ENCODE results near the gene WDR77.

The WDR77 gene

DNA sequence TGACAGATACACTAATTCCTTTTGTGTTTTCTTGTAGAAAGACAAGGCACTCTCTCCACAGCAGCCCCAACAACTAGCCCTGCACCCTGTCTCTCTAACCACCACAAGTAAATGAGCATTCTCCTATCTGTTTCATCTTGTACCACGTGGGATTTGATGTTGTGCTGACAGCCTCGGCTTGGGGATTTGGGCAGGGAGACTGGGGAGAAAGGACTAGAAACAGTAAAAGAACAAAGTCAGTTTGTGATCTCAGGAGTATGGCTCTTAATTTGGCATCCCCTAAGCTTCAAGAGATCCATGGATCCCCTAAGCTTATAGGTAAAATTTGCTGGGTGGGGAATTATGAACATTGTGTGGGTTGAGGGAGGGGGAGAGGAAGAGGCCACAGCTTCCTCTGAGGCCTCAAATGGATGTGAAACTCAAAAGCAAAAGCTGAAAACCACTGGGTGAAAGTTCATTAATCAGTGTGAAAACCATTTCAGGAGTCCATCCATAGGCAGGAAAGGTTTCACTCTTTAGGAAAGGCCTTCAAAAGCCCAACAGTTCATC, 27.8 kb upstream of the WDR77 start:
- TF ChIP-seq, protein P1, sequence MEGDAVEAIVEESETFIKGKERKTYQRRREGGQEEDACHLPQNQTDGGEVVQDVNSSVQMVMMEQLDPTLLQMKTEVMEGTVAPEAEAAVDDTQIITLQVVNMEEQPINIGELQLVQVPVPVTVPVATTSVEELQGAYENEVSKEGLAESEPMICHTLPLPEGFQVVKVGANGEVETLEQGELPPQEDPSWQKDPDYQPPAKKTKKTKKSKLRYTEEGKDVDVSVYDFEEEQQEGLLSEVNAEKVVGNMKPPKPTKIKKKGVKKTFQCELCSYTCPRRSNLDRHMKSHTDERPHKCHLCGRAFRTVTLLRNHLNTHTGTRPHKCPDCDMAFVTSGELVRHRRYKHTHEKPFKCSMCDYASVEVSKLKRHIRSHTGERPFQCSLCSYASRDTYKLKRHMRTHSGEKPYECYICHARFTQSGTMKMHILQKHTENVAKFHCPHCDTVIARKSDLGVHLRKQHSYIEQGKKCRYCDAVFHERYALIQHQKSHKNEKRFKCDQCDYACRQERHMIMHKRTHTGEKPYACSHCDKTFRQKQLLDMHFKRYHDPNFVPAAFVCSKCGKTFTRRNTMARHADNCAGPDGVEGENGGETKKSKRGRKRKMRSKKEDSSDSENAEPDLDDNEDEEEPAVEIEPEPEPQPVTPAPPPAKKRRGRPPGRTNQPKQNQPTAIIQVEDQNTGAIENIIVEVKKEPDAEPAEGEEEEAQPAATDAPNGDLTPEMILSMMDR (IDR thresholded peaks at IDR 0.05; ENCODE audit: borderline replicate concordance, insufficient read depth, low read depth, low read length) = no peak
- H3K4me3 ChIP-seq (ENCODE audit: low read depth, low read length) = no peak overlapping the region

DNA sequence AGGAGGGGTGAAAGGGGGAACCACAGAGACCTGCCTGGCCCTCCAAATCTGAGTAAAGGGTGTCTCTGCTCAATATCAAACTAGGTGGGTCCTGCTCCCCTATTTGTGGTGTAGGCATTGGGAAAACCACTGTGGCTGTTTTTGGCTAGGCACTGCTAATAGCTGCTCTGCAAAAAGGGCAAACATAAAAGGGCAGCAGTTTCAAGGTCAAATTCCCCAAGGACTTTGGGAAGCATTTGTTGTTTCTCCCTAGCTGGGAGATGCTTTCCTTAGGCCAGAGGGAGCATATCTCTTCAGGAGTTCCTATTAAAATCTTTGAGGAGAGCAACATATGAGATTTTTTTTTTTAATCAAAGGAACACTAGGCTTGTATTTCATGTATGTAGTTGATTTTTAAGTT, 27.2 kb upstream of the WDR77 start:
- TF ChIP-seq, protein P1 (IDR thresholded peaks at IDR 0.05; ENCODE audit: borderline replicate concordance, insufficient read depth, low read depth, low read length) = no peak
- H3K4me3 ChIP-seq (ENCODE audit: low read depth, low read length) = no peak overlapping the region

DNA sequence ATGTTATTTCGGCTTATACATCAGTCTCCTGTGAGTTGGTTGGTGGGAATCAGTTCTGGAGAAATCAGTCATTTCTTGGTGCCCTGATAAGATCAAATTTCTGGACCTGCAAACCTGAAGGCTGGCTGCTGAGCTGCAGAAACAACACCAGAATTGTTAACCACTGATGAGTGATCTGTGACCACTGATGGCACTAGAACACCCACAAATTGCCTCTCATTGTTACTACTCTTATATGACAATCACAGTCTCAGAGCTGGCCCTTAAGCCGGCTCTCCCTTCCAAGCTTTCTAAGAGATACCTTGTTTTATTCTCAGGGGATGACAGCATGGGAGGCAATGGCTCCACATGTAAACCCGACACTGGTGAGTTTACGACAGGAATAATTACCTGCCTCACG, 26.6 kb upstream of the WDR77 start:
- H3K4me3 ChIP-seq (ENCODE audit: low read depth, low read length) = no peak overlapping the region
- TF ChIP-seq, protein P1 (IDR thresholded peaks at IDR 0.05; ENCODE audit: borderline replicate concordance, insufficient read depth, low read depth, low read length) = no peak

DNA sequence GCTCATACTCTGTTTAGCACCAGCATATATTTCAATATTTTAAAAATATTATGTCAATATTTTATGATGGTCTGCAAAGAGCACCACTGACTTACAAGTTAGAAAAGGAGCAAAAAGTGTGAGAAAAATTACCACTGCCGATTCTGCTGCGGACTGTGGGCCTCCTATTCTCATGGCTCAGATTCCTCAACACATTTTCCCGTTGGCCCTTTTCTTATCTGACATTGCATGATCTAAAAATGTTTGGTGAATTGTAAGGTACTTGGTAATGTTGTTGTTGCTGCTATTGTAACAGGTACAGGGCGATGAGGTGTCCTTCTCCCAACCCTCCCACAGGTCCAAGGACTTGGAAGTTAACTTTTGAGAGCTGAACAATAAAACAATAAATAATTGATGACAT, 25.5 kb upstream of the WDR77 start:
- H3K4me3 ChIP-seq (ENCODE audit: low read depth, low read length) = peak overlapping the region; percentile 33
- TF ChIP-seq, protein P1 (IDR thresholded peaks at IDR 0.05; ENCODE audit: borderline replicate concordance, insufficient read depth, low read depth, low read length) = no peak

DNA sequence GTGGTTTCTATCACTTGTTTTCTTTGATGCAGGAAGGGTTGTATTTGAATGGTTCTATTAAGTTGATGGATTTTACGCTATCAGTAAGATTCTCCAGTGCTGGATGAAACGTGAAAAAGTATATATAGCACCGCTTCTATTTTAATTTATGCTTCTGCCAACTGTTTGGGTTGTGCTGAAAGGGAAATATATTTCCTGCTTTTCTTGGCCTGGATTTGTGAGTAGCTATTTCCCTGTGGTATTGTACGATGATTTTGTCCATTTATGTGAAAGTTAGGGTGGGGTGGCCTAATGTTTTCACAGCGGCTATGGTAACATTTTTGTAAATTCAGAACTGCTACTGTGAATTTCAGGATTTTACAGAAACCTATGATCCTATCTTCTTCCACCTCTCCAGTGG, 25.1 kb upstream of the WDR77 start:
- TF ChIP-seq, protein P1 (IDR thresholded peaks at IDR 0.05; ENCODE audit: borderline replicate concordance, insufficient read depth, low read depth, low read length) = no peak
- peak overlapping the region; percentile 33 for H3K4me3 ChIP-seq (ENCODE audit: low read depth, low read length)

DNA sequence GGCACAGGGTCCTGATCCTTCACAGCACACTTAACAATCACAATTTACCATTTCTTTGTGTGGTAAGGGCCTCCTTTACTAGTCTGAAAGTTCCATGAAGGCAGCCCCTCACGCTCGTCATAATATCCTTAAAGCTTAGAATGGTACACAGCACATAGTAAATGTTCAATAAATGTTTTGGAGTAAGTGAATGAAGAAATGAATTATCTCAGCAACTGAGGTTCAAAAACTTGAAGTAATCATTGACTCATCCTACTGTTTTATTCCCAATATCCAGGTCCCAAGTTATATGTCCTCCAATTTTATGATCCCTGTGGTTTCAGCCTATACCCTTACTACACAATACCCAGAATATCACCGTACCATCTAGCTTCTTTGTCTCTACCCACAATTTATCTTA, 22.5 kb upstream of the WDR77 start:
- TF ChIP-seq, protein P1 (IDR thresholded peaks at IDR 0.05; ENCODE audit: borderline replicate concordance, insufficient read depth, low read depth, low read length) = no peak
- no peak overlapping the region for H3K4me3 ChIP-seq (ENCODE audit: low read depth, low read length)

DNA sequence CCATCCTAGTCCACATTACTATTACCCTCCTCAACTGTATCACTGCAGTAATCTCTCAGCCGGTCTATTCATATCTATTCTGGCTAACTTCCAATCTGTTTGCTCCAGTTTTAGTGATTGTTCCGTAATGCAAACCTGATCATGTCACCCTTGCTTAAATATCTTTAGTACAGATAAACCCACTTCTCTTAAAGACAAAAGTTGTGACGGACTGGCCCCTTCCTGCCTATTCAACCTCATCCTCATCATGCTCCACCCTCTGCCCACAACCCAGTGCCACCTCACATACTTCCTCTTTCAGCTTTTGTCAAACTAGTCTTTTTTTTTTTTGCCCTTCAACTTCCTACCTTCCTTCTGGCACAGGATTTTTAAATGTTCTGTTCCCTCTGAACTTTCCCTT, 22.0 kb upstream of the WDR77 start:
- TF ChIP-seq, protein P1 (IDR thresholded peaks at IDR 0.05; ENCODE audit: borderline replicate concordance, insufficient read depth, low read depth, low read length) = no peak
- no peak overlapping the region for H3K4me3 ChIP-seq (ENCODE audit: low read depth, low read length)

All from GM12875 (cell line).